Activated CD4-positive, alpha-beta memory T cell treated with anti-CD3 and anti-CD28 coated beads, Interleukin-2, amount 10 ng/mL, durations not matched to agents 7 days and 5 days (primary cell): Measurements from ENCODE around the gene IDH3G. TPM values are rescaled to one million over a fixed set of nuclear protein-coding genes. Genes with fewer than 3 reads are reported as not detected.

Experiments
- CTCF ChIA-PET: fragments of 350-600 bp; sonication (Branson Sonifier 250); formaldehyde crosslinking; loops from one replicate; lab custom pipeline; 2021; ENCODE audit warnings: antibody characterized with exemption, inconsistent platforms; lab: Charles Lee
- POLR2A ChIA-PET: fragments of 350-600 bp; sonication (Branson Sonifier 250); formaldehyde crosslinking; loops from one replicate; lab custom pipeline; 2021; ENCODE audit warnings: antibody characterized with exemption; lab: Charles Lee
- DNase-seq: peaks from one replicate; pipeline ENCODE4 v3.0.0-alpha.2; 2020
- H3K27ac Mint-ChIP-seq: one replicate; pipeline ENCODE4 v1.8.0; 2021; ENCODE audit warnings: mild to moderate bottlenecking, mixed read lengths
- H3K27me3 Mint-ChIP-seq: one replicate; pipeline ENCODE4 v1.8.0; 2021; ENCODE audit warnings: mixed read lengths
- H3K36me3 Mint-ChIP-seq: one replicate; pipeline ENCODE4 v1.8.0; 2021; ENCODE audit warnings: low read depth, mixed read lengths
- H3K4me1 Mint-ChIP-seq: one replicate; pipeline ENCODE4 v1.8.0; 2021; ENCODE audit warnings: mixed read lengths
- H3K4me3 Mint-ChIP-seq: one replicate; pipeline ENCODE4 v1.8.0; 2021; ENCODE audit warnings: mild to moderate bottlenecking, mixed read lengths
- H3K9me3 Mint-ChIP-seq: one replicate; pipeline ENCODE4 v1.8.0; 2021; ENCODE audit warnings: mixed read lengths
- total RNA-seq, 2 experiments: library from RNA; stranded (reverse); gene quantifications; one replicate each; pipeline ENCODE4 v1.2.3, GENCODE V29; 2021

IDH3G gene
- total RNA-seq, 2 experiments from 2014 or later = 62.4 to 64.8 TPM

GRCh38 chrX:153794897-153795816 lies 982 bp upstream of the IDH3G start:
- Mint-ChIP-seq H3K27me3 (no peaks in the 10 kb centered on the region), H3K36me3 (peaks cover 33% of the 10 kb centered on the region), H3K4me1 (peaks cover 24% of the 10 kb centered on the region), H3K9me3 (no peaks in the 10 kb centered on the region), H3K4me3 (peak overlapping the region; percentile 94), H3K27ac (peak overlapping the region; percentile 75)
- DNase-seq = peak; percentile 23
- POLR2A ChIA-PET = interaction anchor here (0.6 to 2.4 kb wide), 5 partner anchors 68 to 131 kb away, joined by 3 to 25 read pairs (median 4); partner anchors contain the start of gene ARHGAP4
- CTCF ChIA-PET = interaction anchor here (1.0 to 1.6 kb wide), 3 partner anchors 22 to 152 kb away, joined by 3 to 7 read pairs (median 4); no protein-coding TSS in a partner anchor

- ChIA-PET POLR2A (interaction anchor here (1.1 to 2.4 kb wide), 2 partner anchors 12 to 133 kb away, joined by 4 to 25 read pairs; partner anchors contain the start of gene ARHGAP4), CTCF (no interaction called here)
- H3K9me3 Mint-ChIP-seq = no peaks in the 10 kb centered on the region
- peaks cover 24% of the 10 kb centered on the region for H3K4me1 Mint-ChIP-seq
- H3K36me3 Mint-ChIP-seq = peaks cover 25% of the 10 kb centered on the region
- peak overlapping the region; percentile 82 for H3K27ac Mint-ChIP-seq
- no peak for DNase-seq
- H3K27me3 Mint-ChIP-seq = no peaks in the 10 kb centered on the region
- peak overlapping the region; percentile 94 for H3K4me3 Mint-ChIP-seq
Measured at GRCh38 chrX:153793291-153793690, 884 bp downstream of the IDH3G start.

GRCh38 chrX:153792368-153792767 lies 1.8 kb downstream of the IDH3G start:
- no peaks in the 10 kb centered on the region for H3K27me3 Mint-ChIP-seq
- ChIA-PET POLR2A (no interaction called here), CTCF (no interaction called here)
- H3K4me3 Mint-ChIP-seq = no peak overlapping the region
- H3K36me3 Mint-ChIP-seq = peaks cover 21% of the 10 kb centered on the region
- H3K27ac Mint-ChIP-seq = no peak overlapping the region
- no peak for DNase-seq
- H3K9me3 Mint-ChIP-seq = no peaks in the 10 kb centered on the region
- H3K4me1 Mint-ChIP-seq = peaks cover 24% of the 10 kb centered on the region

GRCh38 chrX:153791104-153791852 lies 2.9 kb downstream of the IDH3G start:
- Mint-ChIP-seq H3K27ac (no peak overlapping the region), H3K9me3 (no peaks in the 10 kb centered on the region)
- POLR2A ChIA-PET = no interaction called here

DNA sequence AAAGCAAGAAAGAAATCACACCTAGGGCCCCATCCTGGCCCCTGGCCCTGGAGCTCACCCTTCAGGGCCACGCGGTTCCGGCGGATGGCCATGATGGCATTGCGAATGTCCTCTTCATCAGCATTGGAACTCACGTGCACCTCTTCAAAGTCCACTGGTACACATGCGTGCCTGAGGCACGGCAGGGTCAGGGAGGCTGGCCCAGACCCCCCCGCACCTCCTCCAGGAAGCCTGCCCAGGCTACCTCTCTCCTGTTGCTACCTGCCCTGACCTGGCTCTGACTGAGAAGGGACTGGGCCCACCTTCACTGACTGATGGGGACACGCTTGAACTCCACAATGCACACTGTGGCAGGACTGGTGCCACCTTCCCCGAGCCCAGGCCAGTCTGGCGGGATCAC lies 4.5 kb downstream of the IDH3G start:
- Mint-ChIP-seq H3K27ac (no peak overlapping the region), H3K4me1 (peaks cover 12% of the 10 kb centered on the region), H3K9me3 (no peaks in the 10 kb centered on the region), H3K4me3 (no peak overlapping the region), H3K36me3 (peaks cover 9% of the 10 kb centered on the region), H3K27me3 (no peaks in the 10 kb centered on the region)
- POLR2A ChIA-PET = no interaction called here
- CTCF ChIA-PET = no interaction called here
- DNase-seq = no peak

More at GRCh38 chrX:153791104-153791852, 2.9 kb downstream of the IDH3G start:
- DNase-seq = no peak
- Mint-ChIP-seq H3K4me3 (no peak overlapping the region), H3K36me3 (peaks cover 16% of the 10 kb centered on the region), H3K4me1 (peaks cover 18% of the 10 kb centered on the region), H3K27me3 (no peaks in the 10 kb centered on the region)
- CTCF ChIA-PET = no interaction called here

DNA sequence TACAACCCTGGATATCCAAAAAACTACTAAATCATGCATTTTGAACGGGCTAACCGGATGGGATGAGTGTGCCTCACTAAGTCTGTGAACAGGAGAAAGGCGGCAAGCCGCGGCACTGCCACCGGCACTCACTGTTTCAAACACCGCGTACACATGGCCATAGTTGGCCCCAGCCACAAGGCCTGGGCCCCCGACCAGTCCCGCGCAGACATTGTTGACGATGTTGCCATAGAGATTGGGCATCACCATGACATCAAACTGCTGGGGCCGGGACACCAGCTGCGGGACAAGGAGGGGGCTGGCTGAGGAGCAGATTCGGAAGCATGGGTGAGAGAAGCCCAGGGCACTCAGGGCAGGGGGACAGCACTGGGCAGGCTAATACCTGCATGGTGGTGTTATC lies 7.5 kb downstream of the IDH3G start:
- ChIA-PET CTCF (no interaction called here), POLR2A (no interaction called here)
- no peak for DNase-seq
- Mint-ChIP-seq H3K27ac (no peak overlapping the region), H3K9me3 (no peaks in the 10 kb centered on the region), H3K4me1 (peaks cover 2% of the 10 kb centered on the region), H3K4me3 (no peak overlapping the region), H3K27me3 (no peaks in the 10 kb centered on the region), H3K36me3 (peaks cover 4% of the 10 kb centered on the region)

DNA sequence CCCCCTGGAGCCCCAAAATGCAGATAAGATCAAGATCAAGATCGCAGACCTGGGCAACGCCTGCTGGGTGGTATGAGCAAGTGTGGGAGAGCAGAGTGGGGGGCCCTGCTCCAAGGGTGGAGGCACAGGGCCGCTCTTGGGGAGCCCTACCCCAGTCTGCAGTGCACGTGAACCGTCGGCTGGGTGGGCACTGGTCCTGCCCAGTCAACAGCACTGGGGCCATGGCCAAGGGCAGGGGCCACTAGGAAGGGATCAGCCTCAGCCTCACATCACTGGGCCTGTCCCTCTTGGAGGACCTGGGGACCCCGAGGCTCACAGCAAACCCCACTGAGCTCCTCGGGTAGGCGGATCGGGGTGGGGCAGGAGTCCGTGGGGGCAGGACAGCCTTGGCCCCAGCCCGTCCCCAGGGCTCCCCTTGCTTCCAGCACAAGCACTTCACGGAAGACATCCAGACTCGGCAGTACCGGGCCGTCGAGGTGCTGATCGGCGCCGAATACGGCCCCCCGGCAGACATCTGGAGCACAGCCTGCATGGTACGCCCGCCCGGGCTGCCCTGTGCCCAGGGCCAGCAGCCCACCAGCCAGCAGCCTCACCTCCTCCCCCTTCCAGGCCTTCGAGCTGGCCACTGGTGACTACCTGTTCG lies 9.7 kb downstream of the IDH3G start:
- POLR2A ChIA-PET = no interaction called here
- H3K9me3 Mint-ChIP-seq = no peaks in the 10 kb centered on the region
- H3K27me3 Mint-ChIP-seq = peaks cover 9% of the 10 kb centered on the region
- no peak overlapping the region for H3K27ac Mint-ChIP-seq
- H3K36me3 Mint-ChIP-seq = peaks cover 4% of the 10 kb centered on the region
- H3K4me1 Mint-ChIP-seq = no peaks in the 10 kb centered on the region
- CTCF ChIA-PET = no interaction called here
- H3K4me3 Mint-ChIP-seq = no peak overlapping the region
- no peak for DNase-seq

- Mint-ChIP-seq H3K27me3 (peaks cover 9% of the 10 kb centered on the region), H3K9me3 (no peaks in the 10 kb centered on the region), H3K4me1 (no peaks in the 10 kb centered on the region), H3K27ac (no peak overlapping the region), H3K4me3 (no peak overlapping the region), H3K36me3 (peaks cover 4% of the 10 kb centered on the region)
- DNase-seq = no peak
- ChIA-PET CTCF (no interaction called here), POLR2A (no interaction called here)
Measured at GRCh38 chrX:153783378-153784013, 10.7 kb downstream of the IDH3G start.

- H3K9me3 Mint-ChIP-seq = no peaks in the 10 kb centered on the region
- DNase-seq = no peak
- H3K36me3 Mint-ChIP-seq = peaks cover 4% of the 10 kb centered on the region
- no peaks in the 10 kb centered on the region for H3K4me1 Mint-ChIP-seq
- H3K27ac Mint-ChIP-seq = no peak overlapping the region
- CTCF ChIA-PET = no interaction called here
- H3K27me3 Mint-ChIP-seq = peaks cover 9% of the 10 kb centered on the region
- POLR2A ChIA-PET = no interaction called here
- H3K4me3 Mint-ChIP-seq = no peak overlapping the region
Measured at GRCh38 chrX:153782871-153783270, 11.3 kb downstream of the IDH3G start.

DNA sequence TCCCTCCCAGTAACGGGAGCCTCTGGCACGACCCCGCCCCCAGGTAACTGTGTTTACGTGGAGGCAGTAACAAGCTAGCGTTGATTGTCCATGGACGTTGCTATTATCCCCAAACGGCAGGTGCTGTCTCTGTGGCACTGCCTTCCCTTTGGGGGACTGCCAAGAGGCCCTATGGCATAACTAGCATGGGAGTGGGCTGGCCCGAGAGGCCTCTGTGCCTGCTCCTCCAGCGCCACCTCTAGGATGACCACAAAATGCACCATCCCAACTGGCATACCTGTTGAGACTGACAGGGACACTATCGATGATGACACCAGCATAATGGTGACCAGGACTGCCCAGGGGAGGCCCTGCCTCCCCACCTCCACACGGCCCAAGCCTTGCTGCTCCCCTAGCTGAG lies 11.9 kb downstream of the IDH3G start:
- DNase-seq = no peak
- Mint-ChIP-seq H3K36me3 (peaks cover 4% of the 10 kb centered on the region), H3K27ac (no peak overlapping the region), H3K9me3 (no peaks in the 10 kb centered on the region), H3K27me3 (peaks cover 9% of the 10 kb centered on the region), H3K4me1 (no peaks in the 10 kb centered on the region), H3K4me3 (no peak overlapping the region)
- CTCF ChIA-PET = no interaction called here
- POLR2A ChIA-PET = interaction anchor here (0.9 to 1.2 kb wide), 2 partner anchors 26 to 125 kb away, joined by 3 read pairs; no protein-coding TSS in a partner anchor

GRCh38 chrX:153781428-153782047 lies 12.6 kb downstream of the IDH3G start:
- ChIA-PET CTCF (no interaction called here), POLR2A (interaction anchor here (0.9 to 1.2 kb wide), 2 partner anchors 26 to 125 kb away, joined by 3 read pairs; no protein-coding TSS in a partner anchor)
- Mint-ChIP-seq H3K27me3 (peaks cover 9% of the 10 kb centered on the region), H3K4me1 (no peaks in the 10 kb centered on the region), H3K27ac (no peak overlapping the region), H3K9me3 (no peaks in the 10 kb centered on the region), H3K4me3 (no peak overlapping the region), H3K36me3 (peaks cover 2% of the 10 kb centered on the region)
- DNase-seq = no peak
